GM18867 (cell line): ENCODE data around the gene SEC14L6.
A peak's percentile ranks its signal among the peaks of the same experiment; 100 is the strongest.
"Not testable (repeated sequence)": the region's sequence is repeated elsewhere in the genome, so short reads cannot be mapped to it uniquely, and the experiment has no call there.

Source experiments
- ATAC-seq: cut with Tn5 transposase; IDR thresholded peaks from one replicate; pipeline ENCODE4 v1.9.1; 2021; ENCODE audit warnings: mild to moderate bottlenecking, moderate library complexity; ENCODE audit not compliant: unreplicated experiment

Gene SEC14L6

DNA sequence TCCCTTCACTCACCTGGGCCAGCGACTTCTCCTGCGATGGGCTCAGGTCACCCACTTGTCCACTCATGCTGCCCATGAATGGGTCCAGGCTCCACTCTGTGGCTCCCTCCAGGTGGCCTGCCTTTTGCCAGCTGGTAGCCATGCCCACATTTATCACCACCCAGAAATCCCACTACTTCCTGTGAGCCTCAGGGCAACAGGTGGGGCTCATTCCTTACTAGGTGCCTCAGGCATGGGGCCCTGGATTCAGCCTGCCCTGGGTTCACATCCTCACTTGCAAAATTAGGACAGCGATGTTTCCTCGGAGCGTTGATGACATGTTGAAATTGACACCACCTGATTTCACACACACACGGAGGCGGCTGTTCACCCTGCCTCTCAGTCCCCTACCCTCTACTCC lies at the start of gene SEC14L6:
TSS of gene SEC14L6 (minus strand) at position 126 of the 400 bp plus-strand sequence. CDS start at position 67, 59 bp downstream.
- no peak for ATAC-seq

- ATAC-seq: no peak
Measured at GRCh38 chr22:30596199-30596598, 49.7 kb upstream of the SEC14L6 start.

GRCh38 chr22:30592360-30592713 lies 45.8 kb upstream of the SEC14L6 start:
- ATAC-seq: not testable (repeated sequence)

DNA sequence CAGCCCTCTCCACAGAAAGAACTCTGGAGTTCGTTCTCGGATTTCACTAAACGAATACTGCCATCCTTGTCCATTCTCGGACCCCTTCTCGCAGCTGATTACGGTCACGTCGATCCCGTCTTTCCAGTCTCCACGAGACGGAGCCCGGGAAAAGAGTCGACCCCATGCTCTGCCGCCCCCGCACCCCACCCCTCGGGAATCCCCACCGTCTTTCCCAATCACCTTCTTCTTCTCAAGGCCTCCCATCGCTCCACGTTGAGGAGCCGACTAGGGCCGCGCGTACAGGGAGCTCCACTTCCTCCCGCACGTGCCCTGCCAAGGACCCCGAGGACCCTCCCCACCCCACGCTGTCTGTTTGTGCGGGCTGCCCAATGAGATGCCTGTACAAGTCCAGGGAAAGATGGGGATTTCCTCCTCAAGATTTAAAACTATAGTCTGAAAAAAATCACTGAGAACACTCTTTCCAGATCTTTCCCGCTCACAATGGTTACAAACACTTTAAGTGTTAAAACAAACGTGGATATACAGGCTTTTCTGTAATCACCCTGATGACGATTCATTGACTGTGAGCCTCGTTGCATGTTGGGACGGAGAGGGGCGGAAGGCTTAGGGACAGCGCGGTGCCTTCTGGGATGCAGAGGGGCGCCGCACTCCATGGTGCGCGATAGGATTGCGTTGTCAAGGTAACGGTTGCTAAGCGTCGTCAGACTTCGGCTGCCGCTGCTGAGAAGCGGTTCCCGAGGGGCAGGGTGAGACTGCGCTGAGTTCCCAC lies 45.2 kb upstream of the SEC14L6 start, which contains the start of gene PES1:
TSS of gene PES1 (minus strand) at position 323 of the 772 bp plus-strand sequence. CDS start at position 246, 77 bp downstream.
- peak; percentile 98 for ATAC-seq

DNA sequence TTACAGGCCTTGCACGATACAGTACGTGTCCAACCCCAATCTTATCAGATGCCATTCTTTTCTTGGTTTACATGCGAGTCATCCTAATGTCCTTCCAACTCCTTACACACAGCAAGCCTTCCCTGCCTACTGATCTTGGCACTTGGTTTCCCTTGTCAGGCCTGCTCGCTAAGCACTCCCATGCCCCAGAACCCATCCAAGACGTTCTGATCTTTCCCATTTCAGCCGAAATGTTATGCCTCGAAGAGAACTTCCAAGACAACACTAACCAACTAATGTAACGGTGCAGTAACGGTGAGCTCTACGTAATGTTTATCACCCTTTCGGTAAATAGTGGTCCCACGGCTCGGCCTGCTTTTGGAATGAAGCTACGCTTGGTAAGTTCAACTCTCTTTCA lies 44.6 kb upstream of the SEC14L6 start:
- ATAC-seq: no peak

- no peak for ATAC-seq
Measured at GRCh38 chr22:30586414-30586813, 39.9 kb upstream of the SEC14L6 start.

DNA sequence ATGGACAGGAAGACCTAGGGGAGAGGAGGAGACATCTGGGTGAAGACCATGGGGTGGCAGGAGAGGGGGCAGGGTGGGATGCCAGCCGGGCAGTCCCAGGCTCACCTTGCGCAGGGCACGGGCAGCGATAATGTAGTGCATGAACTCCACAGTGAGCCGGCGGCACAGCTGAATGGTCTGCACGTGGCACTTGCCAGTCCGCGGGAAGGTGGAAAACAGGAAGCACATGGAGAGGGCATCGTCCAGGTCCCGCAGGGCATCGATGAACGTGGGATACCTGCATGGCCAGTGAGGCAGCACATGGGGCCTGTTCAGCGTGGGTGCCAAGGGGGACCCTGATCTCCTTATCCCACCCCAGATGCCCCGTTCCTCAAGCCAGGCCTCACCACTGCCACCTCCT lies 37.9 kb upstream of the SEC14L6 start:
- ATAC-seq: no peak

GRCh38 chr22:30582788-30583545 lies 36.4 kb upstream of the SEC14L6 start:
- ATAC-seq: no peak

DNA sequence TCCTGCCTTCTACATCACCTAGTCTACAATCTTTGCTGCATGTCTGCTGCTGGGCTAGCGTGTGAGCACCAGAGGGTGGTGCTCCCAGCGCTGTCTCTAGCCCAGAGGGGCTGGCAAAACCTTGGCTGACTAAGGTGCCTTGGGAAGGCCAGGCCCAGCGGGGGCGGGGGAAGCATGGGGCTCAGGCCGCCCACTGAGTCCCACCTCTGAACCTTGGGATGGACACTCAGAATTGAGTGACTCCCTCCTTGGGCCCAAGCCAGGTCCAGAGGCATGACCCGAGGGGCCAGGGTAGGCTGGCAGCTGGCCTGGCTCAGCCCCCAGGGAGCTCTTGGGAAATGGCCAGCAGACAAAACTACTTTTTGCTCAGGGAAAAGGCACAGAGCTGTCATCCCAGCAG lies 35.5 kb upstream of the SEC14L6 start:
- ATAC-seq: no peak

DNA sequence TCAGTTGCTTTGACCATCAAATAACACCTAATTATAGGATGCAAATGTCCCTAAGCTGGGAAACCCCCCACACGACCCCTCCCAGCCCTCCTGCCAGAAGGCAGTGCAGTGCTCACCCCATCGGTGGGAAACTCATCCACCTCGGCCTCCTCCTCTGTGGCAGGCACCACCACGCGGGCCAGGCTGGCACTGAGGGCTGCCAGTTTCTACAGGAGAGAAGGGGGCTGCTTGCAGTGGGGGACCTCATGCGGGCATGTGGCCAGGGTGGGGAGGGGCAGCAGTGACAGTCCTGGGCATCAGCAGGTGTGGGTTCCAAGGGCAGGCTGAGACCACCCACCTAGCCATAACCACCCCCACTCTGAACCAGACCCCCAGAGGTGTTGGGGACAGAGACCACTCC lies 34.4 kb upstream of the SEC14L6 start:
- no peak for ATAC-seq

- no peak for ATAC-seq
Measured at GRCh38 chr22:30578481-30578880, 31.9 kb upstream of the SEC14L6 start.

DNA sequence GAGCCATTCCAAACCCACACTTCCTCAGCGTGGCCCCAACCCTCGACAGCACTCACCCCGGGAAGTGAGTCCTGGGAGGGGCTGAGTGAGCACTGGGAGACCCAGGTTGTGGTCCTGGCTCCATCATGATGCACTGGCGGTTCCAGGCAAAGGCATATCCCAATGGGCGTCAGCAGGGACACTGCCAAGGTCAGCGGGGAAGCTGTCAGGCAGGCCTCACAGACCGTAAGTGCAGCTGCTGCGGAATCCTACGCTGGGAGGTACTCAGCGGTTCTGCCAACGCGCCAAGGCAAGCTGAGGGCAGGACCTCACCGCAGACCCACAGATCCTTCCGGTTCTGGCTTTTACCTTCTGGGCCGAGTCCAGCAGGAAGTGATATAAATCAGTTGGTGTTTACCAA lies 29.3 kb upstream of the SEC14L6 start:
- ATAC-seq: no peak

DNA sequence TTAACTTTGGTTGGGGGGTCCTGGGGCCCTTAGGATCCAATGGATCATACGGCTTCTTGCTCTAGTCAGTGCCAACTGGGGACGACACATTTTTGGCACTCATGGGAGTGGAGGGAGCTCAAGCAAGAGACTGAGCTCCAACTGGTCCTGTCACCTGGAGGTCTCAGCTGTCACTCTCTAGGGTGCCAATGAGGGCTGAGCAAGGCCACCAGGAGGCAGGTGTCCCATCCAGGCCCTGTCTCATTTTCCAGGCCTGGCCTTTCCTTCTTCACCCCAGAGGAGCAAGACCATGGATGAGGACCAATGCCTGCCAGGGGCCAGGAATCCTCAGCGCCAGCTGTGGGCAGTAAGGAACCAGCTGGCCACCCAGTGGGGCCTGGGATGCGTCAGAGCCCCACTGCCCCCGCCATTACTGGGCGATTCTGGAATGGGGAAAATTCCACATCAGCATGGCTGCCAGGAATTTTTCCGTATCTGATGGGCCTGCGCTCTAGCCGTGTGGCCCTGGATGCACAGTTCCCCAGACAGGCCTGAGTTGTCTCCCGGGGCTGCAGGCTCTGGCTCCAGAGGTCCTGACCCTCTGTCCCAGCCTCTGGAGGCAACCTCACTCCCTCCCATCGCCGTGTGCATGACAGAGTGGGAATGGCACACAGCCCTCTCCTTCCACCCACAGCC lies 28.6 kb upstream of the SEC14L6 start:
- no peak for ATAC-seq

DNA sequence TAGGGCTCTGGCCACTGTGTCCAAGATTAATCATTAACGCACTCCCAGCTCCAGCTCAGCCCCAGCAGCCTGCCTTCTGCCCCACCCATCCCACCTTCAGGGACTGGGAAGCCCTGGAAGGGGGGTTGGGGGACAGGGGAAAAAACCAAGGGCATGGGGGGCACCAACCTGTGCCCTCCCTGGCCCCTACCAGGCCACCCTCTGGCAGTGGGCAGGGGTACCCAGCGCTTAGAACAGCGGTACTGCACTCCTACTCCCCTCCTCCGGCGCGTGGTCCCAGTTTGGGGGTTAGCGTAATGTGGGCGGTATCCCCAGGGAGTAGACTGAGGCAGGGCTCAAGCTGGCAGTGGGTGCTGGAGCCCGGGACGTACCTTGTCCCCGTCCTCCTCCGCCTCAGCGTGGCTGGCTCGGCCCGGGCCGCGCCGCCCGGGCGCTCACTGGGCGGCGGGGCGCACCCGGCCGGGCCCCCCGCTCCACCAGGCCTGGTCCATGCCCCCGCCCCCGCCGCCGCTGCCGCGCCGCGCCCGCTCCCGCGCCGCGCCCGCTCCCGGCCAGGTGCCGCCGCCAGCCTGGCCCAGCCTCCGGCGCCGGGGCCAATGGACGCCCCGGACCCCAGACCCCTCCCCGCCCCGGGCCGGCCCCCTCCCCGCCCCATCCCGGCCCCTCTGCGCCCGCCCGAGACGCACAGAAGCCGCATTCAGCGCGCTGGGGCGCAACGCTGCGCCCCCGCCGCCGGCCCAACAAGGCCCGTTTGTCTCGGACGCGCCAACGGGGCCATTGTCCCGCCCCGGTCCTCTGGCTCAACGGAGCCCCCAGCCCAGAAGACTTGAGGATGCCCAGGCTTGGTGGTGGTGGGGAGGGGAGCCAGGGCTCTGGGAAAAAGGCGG lies 27.8 kb upstream of the SEC14L6 start, which contains the start of gene GAL3ST1:
TSS of gene GAL3ST1 (minus strand) at position 571 of the 887 bp plus-strand sequence. CDS start 17,273 bp downstream, outside the sequence.
- no peak for ATAC-seq

DNA sequence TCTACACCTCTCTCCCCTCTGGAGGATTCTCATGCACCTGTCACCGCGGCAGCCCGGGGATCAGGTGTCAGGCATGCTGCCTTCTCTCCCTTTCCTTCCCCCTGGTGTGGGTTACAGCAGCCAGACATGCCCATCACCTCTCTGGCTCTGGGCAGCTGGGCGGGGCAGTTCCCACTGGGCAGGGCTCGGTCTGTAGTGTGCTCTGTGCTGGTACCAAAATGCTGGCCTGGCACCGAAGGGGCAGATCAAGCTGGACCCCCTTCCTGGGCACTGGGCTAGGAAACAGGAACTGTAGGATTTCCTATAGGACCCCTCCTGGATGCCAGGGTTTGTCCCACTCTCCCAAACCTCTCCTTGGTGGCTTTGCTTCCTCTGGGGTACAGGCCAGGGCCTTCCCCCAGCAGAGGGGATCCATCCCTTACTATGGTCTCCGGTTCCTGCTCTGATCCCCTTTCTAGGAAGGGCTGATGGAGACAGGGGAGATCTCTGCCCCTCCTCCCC lies 27.1 kb upstream of the SEC14L6 start:
- no peak for ATAC-seq

GRCh38 chr22:30572840-30573593 lies 26.5 kb upstream of the SEC14L6 start:
- ATAC-seq: no peak

DNA sequence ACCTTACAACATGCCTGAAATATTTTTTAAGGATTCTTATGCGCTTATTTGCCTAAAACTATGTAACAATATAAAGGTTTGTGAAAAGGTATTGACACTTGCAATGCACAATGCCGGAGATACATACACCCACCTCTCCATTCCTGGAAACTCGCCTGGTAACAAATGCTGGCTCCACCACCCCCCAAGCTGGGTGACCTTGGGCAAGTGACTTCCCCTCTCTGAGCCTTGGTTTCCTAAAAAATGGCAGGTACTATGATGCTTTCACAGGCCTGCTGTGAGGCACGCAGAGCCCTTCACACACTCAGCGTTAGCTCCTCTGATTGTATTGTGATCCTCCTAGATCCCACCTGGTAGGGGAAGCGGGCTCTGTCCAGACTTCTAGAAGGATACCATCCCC lies 25.7 kb upstream of the SEC14L6 start:
- no peak for ATAC-seq

- ATAC-seq: no peak
Measured at GRCh38 chr22:30569674-30570202, 23.2 kb upstream of the SEC14L6 start.

- ATAC-seq: no peak
Measured at GRCh38 chr22:30568137-30568805, 21.7 kb upstream of the SEC14L6 start.
